IPS-NIHi11 (cell line): Measurements from ENCODE around the gene AGER.
"Not testable (repeated sequence)": the region's sequence is repeated elsewhere in the genome, so short reads cannot be mapped to it uniquely, and the experiment has no call there.

Experiments
- DNase-seq: peaks from one replicate; pipeline ENCODE4 v3.0.0; 2012; ENCODE audit warnings: mixed read lengths, low spot score

The AGER gene

DNA sequence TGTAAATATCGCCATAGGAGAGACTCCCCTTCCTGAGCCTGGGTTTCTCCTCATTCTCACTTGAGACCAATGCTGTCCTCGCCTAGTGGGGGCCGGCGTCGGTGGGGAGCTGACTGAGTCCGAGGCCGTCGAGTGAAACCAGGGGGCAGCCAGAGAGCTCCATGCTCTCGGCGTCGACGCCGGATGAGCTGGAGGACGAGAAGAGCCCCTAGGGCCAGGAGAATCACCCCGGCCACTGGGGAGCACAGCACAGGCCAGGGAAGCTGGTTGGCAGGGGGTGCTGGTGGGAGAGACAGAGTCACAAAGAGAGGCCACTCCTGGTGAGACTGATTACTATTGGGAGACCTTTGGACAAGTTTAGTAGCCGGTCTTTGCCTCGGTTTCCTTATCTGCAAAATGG is 14.8 kb upstream of the AGER start:
- no peak for DNase-seq

- DNase-seq: no peak
These were observed 14.3 kb upstream of the AGER start for GRCh38 chr6:32198345-32198696.

GRCh38 chr6:32196682-32197616 is 12.9 kb upstream of the AGER start:
- DNase-seq: no peak

GRCh38 chr6:32195902-32196681 is 12.0 kb upstream of the AGER start:
- peak; percentile 82 for DNase-seq

GRCh38 chr6:32195652-32195901 is 11.5 kb upstream of the AGER start:
- DNase-seq: peak; percentile 91

- DNase-seq: no peak
These were observed 11.0 kb upstream of the AGER start for GRCh38 chr6:32194825-32195651.

GRCh38 chr6:32194388-32194787 is 10.3 kb upstream of the AGER start:
- no peak for DNase-seq

GRCh38 chr6:32193096-32193495 is 9.0 kb upstream of the AGER start:
- DNase-seq: not testable (repeated sequence)

DNA sequence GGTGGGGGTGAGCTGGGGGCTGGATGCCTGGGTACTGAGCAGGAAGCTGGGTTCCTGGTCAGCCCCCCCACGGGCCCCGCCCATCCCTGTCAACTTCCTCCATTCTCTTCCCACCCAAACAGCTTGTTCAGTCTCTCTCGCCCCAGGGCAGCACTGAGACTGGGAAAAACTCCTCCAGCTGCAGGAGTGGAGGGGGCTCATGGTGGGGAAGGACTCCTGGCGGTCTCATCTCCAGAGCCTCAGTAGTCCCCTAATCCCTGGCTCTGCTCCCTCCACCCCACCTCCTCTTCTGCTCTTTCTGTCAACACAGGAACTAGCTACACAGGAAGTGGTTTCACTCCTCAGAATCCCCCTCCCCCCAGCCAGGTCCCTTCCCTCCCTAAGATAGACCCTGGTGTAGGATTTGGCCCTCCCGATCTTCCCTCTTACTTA is 8.6 kb upstream of the AGER start, which contains the start of gene GPSM3:
Gene GPSM3 (minus strand): TSS at position 36 of the 432 bp plus-strand sequence. CDS start 130 bp downstream, outside the sequence.
- DNase-seq: no peak

- no peak for DNase-seq
These were observed 7.9 kb upstream of the AGER start for GRCh38 chr6:32191696-32192607.

DNA sequence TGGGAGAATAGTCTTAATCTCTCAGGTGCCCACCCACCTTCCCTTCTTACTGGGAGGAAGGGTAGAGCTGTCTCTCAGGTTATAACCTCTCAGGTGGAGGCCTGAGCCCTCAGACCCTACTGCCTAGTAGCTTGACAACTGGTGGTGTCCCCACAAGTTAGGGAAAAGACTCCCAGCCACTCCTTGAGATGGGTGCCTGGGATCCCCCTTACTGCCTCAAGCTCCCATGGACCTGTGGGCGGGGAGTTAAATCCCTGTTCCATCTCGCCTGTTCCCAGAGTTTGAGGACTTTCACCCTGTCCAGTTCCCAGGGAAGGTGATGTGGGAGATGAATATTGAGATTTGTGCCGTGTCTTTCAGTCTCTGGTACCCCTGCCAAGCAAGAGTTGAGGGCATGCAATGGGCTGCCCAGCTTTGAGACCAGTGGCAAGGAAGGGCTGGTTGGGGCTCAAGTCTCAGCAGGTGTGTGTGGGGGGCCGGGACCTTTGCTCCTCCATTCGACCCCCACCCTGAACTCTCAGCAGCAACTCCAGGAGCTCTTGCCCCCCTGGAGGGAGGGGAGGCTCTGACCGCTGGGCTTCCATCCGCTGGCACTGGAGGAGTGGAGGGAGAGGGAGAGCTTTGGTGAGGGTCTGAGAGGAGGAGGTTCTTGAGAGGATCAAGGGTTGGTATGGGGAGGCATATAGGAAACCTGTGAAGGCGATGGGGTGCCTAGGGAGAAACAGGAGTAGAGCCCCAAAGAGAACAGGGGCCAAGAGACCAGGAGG is 7.0 kb upstream of the AGER start:
- DNase-seq: no peak

DNA sequence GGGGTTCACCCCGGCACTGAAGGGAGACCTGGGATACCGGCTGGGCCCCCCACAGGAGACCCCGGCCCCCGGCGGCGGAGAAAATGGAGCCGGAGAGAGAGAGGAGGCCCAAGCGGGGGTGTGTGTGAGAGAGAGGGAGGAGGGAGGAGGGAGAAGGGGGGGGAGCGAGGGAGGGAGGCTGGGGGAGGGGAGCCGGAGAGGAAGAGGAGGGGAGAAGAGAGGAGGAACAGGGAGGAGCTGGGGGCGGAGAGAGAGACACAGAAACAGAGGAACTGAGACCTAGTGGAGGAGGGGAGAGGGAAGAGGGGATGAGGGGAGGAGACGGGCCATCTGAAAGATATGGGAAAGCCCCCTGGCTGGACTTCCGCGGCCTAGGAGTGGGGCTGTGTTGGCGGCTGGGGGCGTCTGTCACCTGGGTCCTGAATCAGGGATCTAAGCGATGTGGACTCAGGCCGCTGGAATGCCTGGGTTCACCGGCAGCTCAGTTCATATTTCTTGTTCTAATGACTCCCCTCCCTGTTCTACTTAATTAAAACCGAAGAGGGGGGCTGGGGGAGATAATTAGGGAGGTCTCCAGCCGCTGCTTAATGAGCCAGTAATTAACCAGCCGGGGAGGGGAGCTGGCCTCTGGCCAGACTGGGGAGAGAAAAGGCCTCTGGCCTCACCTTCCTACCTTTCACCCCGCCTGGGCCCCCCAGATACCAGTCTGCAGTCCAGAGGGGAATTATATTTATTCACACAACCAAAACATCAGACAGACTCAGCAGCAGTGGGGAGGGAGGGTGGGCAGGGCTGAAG is 6.2 kb upstream of the AGER start, which contains the start of gene PBX2:
Gene PBX2 (minus strand): TSS at position 149 of the 798 bp plus-strand sequence. CDS start 287 bp downstream, outside the sequence.
- DNase-seq: peak; percentile 75

GRCh38 chr6:32189742-32190053 is 5.6 kb upstream of the AGER start:
- DNase-seq: no peak

GRCh38 chr6:32189069-32189741 is 5.2 kb upstream of the AGER start:
- no peak for DNase-seq

DNA sequence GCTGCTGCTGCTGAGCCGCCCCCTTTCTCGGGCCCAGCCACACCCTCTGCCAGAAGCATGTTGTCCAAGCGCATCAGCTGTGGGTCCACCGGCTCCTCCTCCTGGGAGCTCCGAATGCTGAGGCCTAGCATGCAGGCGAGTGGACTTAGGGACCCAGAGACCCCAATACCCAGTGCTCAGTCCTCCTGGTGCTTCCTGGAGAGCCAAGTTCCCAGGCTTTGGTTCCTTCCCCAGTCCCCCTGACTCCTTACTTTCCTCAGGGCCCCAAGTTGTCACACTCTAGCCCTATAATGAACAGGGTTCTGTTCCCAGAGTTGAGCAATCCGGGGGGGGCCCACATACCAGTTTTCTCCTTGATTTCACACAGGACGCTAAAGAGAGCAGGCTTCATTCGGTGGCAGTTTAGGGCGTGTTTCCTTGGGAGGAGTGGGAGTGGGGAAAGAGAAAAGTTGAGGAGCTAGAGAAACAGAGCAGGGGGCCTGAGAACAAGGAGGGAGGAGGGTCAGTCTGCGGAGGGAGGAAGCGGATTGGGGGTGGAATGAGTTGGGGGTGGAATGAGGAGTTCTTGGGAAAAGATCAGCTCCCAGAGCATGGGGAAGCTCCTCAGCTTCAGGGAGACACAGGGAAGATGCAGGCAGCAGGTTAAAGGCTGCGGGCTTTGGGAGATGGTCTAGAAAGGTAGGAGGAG is 4.5 kb upstream of the AGER start:
- no peak for DNase-seq

- DNase-seq: not testable (repeated sequence)
These were observed 3.8 kb upstream of the AGER start for GRCh38 chr6:32187725-32188380.

DNA sequence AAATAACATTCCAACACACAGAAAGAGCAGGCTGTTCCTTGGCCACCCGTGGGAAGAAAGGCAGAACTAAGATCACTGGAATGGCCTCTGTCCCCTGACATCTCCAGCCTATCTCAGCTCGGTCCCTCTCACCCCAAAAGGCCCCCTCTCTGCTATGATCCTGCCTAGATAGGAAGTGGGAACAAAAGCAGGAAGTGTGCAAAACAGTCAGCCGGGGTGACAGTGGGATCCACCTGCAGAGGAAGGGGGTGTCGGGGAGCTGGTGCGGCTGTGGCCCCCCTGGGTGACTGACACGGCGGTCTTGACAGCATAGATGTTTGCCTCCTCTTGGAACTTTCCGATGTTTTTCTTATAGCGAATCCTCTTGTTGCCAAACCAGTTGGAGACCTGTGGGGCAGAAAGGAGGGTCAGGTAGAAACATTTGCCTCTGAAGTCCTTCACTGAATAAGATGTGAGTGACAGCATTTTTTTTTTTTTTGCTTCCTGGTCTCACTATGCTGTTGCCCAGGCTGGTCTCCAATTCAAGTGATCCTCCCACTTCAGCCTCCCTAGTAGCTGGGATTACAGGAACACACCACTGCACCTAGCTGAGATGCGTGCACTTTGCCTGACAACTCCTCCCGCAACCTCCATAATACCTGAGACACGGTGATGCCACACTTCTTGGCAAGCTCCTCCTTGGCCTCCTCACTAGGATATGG is 3.1 kb upstream of the AGER start:
- DNase-seq: no peak
